GM18502 (cell line): Measurements from ENCODE around the gene PVRIG.
"Not testable (repeated sequence)": the region's sequence is repeated elsewhere in the genome, so short reads cannot be mapped to it uniquely, and the experiment has no call there.

Experiments used
- ATAC-seq: cut with Tn5 transposase; IDR thresholded peaks from one replicate; pipeline ENCODE4 v1.9.1; 2021; ENCODE audit warnings: mild to moderate bottlenecking; ENCODE audit not compliant: unreplicated experiment, poor library complexity

The PVRIG gene

GRCh38 chr7:100223376-100223927 is 3.7 kb downstream of the PVRIG start:
- ATAC-seq = not testable (repeated sequence)

GRCh38 chr7:100224891-100225290 is 5.1 kb downstream of the PVRIG start:
- not testable (repeated sequence) for ATAC-seq

GRCh38 chr7:100234660-100235317 is 15.0 kb downstream of the PVRIG start:
- ATAC-seq = not testable (repeated sequence)

- not testable (repeated sequence) for ATAC-seq
Measured at GRCh38 chr7:100239975-100240374, 20.2 kb downstream of the PVRIG start.

- not testable (repeated sequence) for ATAC-seq
Measured at GRCh38 chr7:100243385-100243784, 23.6 kb downstream of the PVRIG start.

GRCh38 chr7:100244988-100245605 is 25.3 kb downstream of the PVRIG start:
- not testable (repeated sequence) for ATAC-seq

GRCh38 chr7:100246121-100246864 is 26.5 kb downstream of the PVRIG start:
- not testable (repeated sequence) for ATAC-seq

GRCh38 chr7:100246865-100247137 is 27.1 kb downstream of the PVRIG start:
- not testable (repeated sequence) for ATAC-seq

GRCh38 chr7:100247152-100247757 is 27.5 kb downstream of the PVRIG start:
- no peak for ATAC-seq

GRCh38 chr7:100248483-100248882 is 28.7 kb downstream of the PVRIG start:
- no peak for ATAC-seq

- no peak for ATAC-seq
Measured at GRCh38 chr7:100257017-100257416, 37.3 kb downstream of the PVRIG start.

GRCh38 chr7:100259984-100260383 is 40.2 kb downstream of the PVRIG start:
- ATAC-seq = not testable (repeated sequence)

GRCh38 chr7:100262896-100263295 is 43.1 kb downstream of the PVRIG start:
- ATAC-seq = not testable (repeated sequence)

- ATAC-seq = not testable (repeated sequence)
Measured at GRCh38 chr7:100264223-100264622, 44.5 kb downstream of the PVRIG start.

GRCh38 chr7:100264669-100265165 is 45.0 kb downstream of the PVRIG start:
- not testable (repeated sequence) for ATAC-seq

GRCh38 chr7:100265851-100266250 is 46.1 kb downstream of the PVRIG start:
- ATAC-seq = not testable (repeated sequence)

GRCh38 chr7:100266576-100267354 is 47.0 kb downstream of the PVRIG start:
- ATAC-seq = no peak

GRCh38 chr7:100267648-100268047 is 47.9 kb downstream of the PVRIG start:
- no peak for ATAC-seq

GRCh38 chr7:100268882-100269281 is 49.1 kb downstream of the PVRIG start:
- ATAC-seq = not testable (repeated sequence)
